Measurements from ENCODE around the gene PFKFB3. TPM values are rescaled to one million over a fixed set of nuclear protein-coding genes. Genes with fewer than 3 reads are reported as not detected.
A peak's percentile ranks its signal among the peaks of the same experiment; 100 is the strongest.
"Not testable (repeated sequence)": the region's sequence is repeated elsewhere in the genome, so short reads cannot be mapped to it uniquely, and the experiment has no call there.

PFKFB3 gene
- total RNA-seq, 6 donors from 2014 or later: 48.2 to 236 (median 83.5) TPM

DNA sequence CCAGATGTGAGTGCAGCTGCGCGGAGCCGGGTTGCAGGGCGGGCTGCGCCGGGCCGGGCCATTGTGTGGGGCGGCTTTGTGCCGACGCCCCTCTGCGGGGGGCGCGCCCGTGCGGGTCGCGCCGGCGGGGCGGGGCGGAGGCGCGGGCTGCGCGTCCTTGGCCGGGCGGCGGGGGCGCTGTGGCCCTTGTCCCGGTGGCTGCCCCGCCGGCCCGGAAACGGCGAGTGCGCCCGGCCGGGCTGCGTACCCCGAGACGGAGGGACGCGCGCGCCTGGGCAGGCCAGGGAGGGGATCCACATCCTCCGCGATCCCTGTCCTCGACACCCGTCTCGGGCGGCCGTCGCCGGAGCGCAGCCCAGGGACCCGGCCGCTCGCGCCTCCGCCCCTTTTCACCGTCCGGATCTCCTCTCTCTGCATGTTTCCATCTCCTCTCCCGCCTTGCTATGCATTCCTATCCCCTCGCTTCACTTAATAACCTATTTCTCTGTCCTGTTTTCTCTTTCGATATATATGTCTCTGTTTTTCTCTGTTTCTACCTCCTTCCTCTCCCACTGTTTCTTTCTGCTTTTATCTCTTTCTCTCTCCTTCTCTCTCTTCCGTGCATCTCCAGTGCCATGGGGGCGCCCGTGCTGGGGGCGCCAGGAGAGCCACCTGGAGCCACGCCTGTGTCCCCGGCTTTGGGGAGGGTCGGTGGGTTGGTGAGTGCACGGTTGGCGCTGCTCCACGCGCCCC, 765 bp downstream of the PFKFB3 start:
- Histone ChIP-seq H3K4me3 (peak overlapping the region; percentile 83 to 98 (median 96)), H3K9me3 (no peaks in the 10 kb centered on the region), H3K27ac (peak overlapping the region; percentile 94 to 97 (median 96)), H3K27me3 (no peaks in the 10 kb centered on the region), H3K36me3 (no peaks in the 10 kb centered on the region), H3K4me1 (peaks cover 31 to 52% (median 39%) of the 10 kb centered on the region in 4 donors)
- DNase-seq: peak; percentile 71 to 95
- TF ChIP-seq CTCF (IDR thresholded peaks at IDR 0.05) (peak; percentile 67 to 93 (median 86)), POLR2A (IDR thresholded peaks at IDR 0.05) (peak in 1 of 4 donors; percentile 18), POLR2AphosphoS5 (IDR thresholded peaks at IDR 0.05) (no peak), EP300 (IDR thresholded peaks at IDR 0.05) (no peak)
- ATAC-seq (ENCODE audit: low FRiP score in 2 of 2): peak; percentile 27 to 85
- WGBS, 2 donors: 1% methylated on average over 30 to 47 of the region's 76 CpGs

GRCh38 chr10:6204063-6204340, 1.3 kb downstream of the PFKFB3 start:
- no peaks in the 10 kb centered on the region for H3K27me3 ChIP-seq
- H3K4me3 ChIP-seq: peak overlapping the region; percentile 74 to 98 (median 96)
- H3K9me3 ChIP-seq: no peaks in the 10 kb centered on the region
- peak overlapping the region; percentile 94 to 97 (median 96) for H3K27ac ChIP-seq
- peaks cover 30 to 56% (median 38%) of the 10 kb centered on the region in 4 donors for H3K4me1 ChIP-seq
- 0% methylated on average over 1 of the region's 28 CpGs; no CpG with 5 or more reads in 1 of the 2 donors for WGBS, 2 donors
- no peak for TF ChIP-seq POLR2A (IDR thresholded peaks at IDR 0.05)
- TF ChIP-seq EP300 (IDR thresholded peaks at IDR 0.05): no peak
- no peak for TF ChIP-seq POLR2AphosphoS5 (IDR thresholded peaks at IDR 0.05)
- no peak for TF ChIP-seq CTCF (IDR thresholded peaks at IDR 0.05)
- DNase-seq (peak; percentile 69 to 94), ATAC-seq (ENCODE audit: low FRiP score in 2 of 2) (peak; percentile 2 to 19)
- no peaks in the 10 kb centered on the region for H3K36me3 ChIP-seq

GRCh38 chr10:6204341-6205191, 1.8 kb downstream of the PFKFB3 start:
- Histone ChIP-seq H3K4me3 (peak overlapping the region; percentile 74 to 98 (median 96)), H3K9me3 (no peaks in the 10 kb centered on the region), H3K27me3 (no peaks in the 10 kb centered on the region), H3K27ac (peak overlapping the region; percentile 94 to 97 (median 96)), H3K36me3 (no peaks in the 10 kb centered on the region), H3K4me1 (peaks cover 30 to 56% (median 38%) of the 10 kb centered on the region in 4 donors)
- WGBS, 2 donors: 43 to 74% methylated on average over 5 to 13 of the region's 24 CpGs
- ATAC-seq (ENCODE audit: low FRiP score in 2 of 2): peak; percentile 16 to 47
- peak; percentile 73 to 89 for DNase-seq
- TF ChIP-seq POLR2A (IDR thresholded peaks at IDR 0.05) (no peak), CTCF (IDR thresholded peaks at IDR 0.05) (no peak), POLR2AphosphoS5 (IDR thresholded peaks at IDR 0.05) (no peak), EP300 (IDR thresholded peaks at IDR 0.05) (no peak)

GRCh38 chr10:6206486-6206885, 3.8 kb downstream of the PFKFB3 start:
- not testable (repeated sequence) for H3K36me3 ChIP-seq; DNase-seq; H3K27me3 ChIP-seq; H3K9me3 ChIP-seq; ATAC-seq (ENCODE audit: low FRiP score in 2 of 2); H3K4me3 ChIP-seq
- Histone ChIP-seq H3K27ac (peak overlapping the region in 2 of 4 donors; percentile 67 to 77), H3K4me1 (peaks cover 19 to 42% (median 31%) of the 10 kb centered on the region in 4 donors)
- 87% methylated on average over 5 of the region's 29 CpGs; no CpG with 5 or more reads in 1 of the 2 donors for WGBS, 2 donors

DNA sequence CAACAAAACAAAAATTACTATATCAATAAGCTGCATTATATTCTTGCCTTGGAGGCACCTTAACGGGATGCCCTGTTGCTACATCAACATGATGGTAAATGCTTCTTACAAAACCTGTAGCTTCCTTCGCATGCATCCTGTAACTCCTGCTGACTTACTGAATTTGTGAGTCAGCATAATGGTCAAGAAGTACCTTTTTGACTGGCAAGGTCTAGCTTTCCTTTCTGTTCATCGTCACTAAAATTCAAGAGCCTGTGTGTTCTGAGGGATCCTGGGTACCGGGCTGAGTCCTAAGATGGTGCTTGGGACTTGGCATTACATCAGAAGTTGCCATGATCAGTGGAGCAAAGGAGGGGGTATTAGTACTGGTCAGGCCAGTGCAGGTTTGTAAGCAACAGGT, 4.9 kb downstream of the PFKFB3 start:
- peaks cover 17 to 41% (median 26%) of the 10 kb centered on the region in 4 donors for H3K4me1 ChIP-seq
- peak overlapping the region; percentile 36 to 77 (median 44) for H3K27ac ChIP-seq
- TF ChIP-seq POLR2A (IDR thresholded peaks at IDR 0.05) (no peak), CTCF (IDR thresholded peaks at IDR 0.05) (no peak), EP300 (IDR thresholded peaks at IDR 0.05) (no peak), POLR2AphosphoS5 (IDR thresholded peaks at IDR 0.05) (peak in 1 of 2 donors; percentile 54)
- WGBS, 2 donors: 70 to 79% methylated on average over 3 to 4 of the region's 4 CpGs
- ATAC-seq (ENCODE audit: low FRiP score in 2 of 2) (no peak), DNase-seq (no peak)
- no peaks in the 10 kb centered on the region for H3K36me3 ChIP-seq
- H3K9me3 ChIP-seq: no peaks in the 10 kb centered on the region
- no peaks in the 10 kb centered on the region for H3K27me3 ChIP-seq
- no peak overlapping the region for H3K4me3 ChIP-seq
